Measurements from ENCODE around the gene ORC5. TPM values are rescaled to one million over a fixed set of nuclear protein-coding genes. Genes with fewer than 3 reads are reported as not detected.

The ORC5 gene
- total RNA-seq, 1 donor from 2014 or later: 14.2 TPM

- TF ChIP-seq CTCF (IDR thresholded peaks at IDR 0.05): no peak
- no peak for DNase-seq (ENCODE audit: low spot score)
- peaks cover 1% of the 10 kb centered on the region for H3K36me3 Mint-ChIP-seq (ENCODE audit: low read depth)
- no peak overlapping the region for H3K4me3 Mint-ChIP-seq (ENCODE audit: unreplicated experiment)
- peaks cover 31% of the 10 kb centered on the region for H3K4me1 Mint-ChIP-seq (ENCODE audit: low read depth)
- H3K27me3 Mint-ChIP-seq (ENCODE audit: low read depth): peaks cover 10% of the 10 kb centered on the region
- H3K27ac Mint-ChIP-seq (ENCODE audit: unreplicated experiment): no peak overlapping the region
- H3K9me3 Mint-ChIP-seq (ENCODE audit: low read depth): peaks cover 20% of the 10 kb centered on the region
Measured at GRCh38 chr7:104209063-104209462, 1.2 kb upstream of the ORC5 start.

- TF ChIP-seq CTCF (IDR thresholded peaks at IDR 0.05): no peak
- peak overlapping the region; percentile 93 for H3K4me3 Mint-ChIP-seq (ENCODE audit: unreplicated experiment)
Measured at GRCh38 chr7:104208421-104208780, 588 bp upstream of the ORC5 start.

GRCh38 chr7:104207348-104207730, 474 bp downstream of the ORC5 start:
- Mint-ChIP-seq H3K36me3 (ENCODE audit: low read depth) (peaks cover 11% of the 10 kb centered on the region), H3K27ac (ENCODE audit: unreplicated experiment) (peak overlapping the region; percentile 99)

More at GRCh38 chr7:104208421-104208780, 588 bp upstream of the ORC5 start:
- Mint-ChIP-seq H3K27ac (ENCODE audit: unreplicated experiment) (peak overlapping the region; percentile 99), H3K4me1 (ENCODE audit: low read depth) (peaks cover 31% of the 10 kb centered on the region), H3K9me3 (ENCODE audit: low read depth) (peaks cover 20% of the 10 kb centered on the region), H3K27me3 (ENCODE audit: low read depth) (peaks cover 10% of the 10 kb centered on the region), H3K36me3 (ENCODE audit: low read depth) (peaks cover 5% of the 10 kb centered on the region)
- no peak for DNase-seq (ENCODE audit: low spot score)

GRCh38 chr7:104206841-104207240, 972 bp downstream of the ORC5 start:
- peaks cover 14% of the 10 kb centered on the region for H3K9me3 Mint-ChIP-seq (ENCODE audit: low read depth)
- H3K4me3 Mint-ChIP-seq (ENCODE audit: unreplicated experiment): peak overlapping the region; percentile 93
- peaks cover 5% of the 10 kb centered on the region for H3K27me3 Mint-ChIP-seq (ENCODE audit: low read depth)
- H3K27ac Mint-ChIP-seq (ENCODE audit: unreplicated experiment): peak overlapping the region; percentile 99
- no peak for TF ChIP-seq CTCF (IDR thresholded peaks at IDR 0.05)
- DNase-seq (ENCODE audit: low spot score): no peak
- peaks cover 31% of the 10 kb centered on the region for H3K4me1 Mint-ChIP-seq (ENCODE audit: low read depth)
- peaks cover 13% of the 10 kb centered on the region for H3K36me3 Mint-ChIP-seq (ENCODE audit: low read depth)

More at GRCh38 chr7:104207348-104207730, 474 bp downstream of the ORC5 start:
- no peak for TF ChIP-seq CTCF (IDR thresholded peaks at IDR 0.05)
- Mint-ChIP-seq H3K4me1 (ENCODE audit: low read depth) (peaks cover 31% of the 10 kb centered on the region), H3K4me3 (ENCODE audit: unreplicated experiment) (peak overlapping the region; percentile 93), H3K27me3 (ENCODE audit: low read depth) (peaks cover 5% of the 10 kb centered on the region), H3K9me3 (ENCODE audit: low read depth) (peaks cover 16% of the 10 kb centered on the region)
- DNase-seq (ENCODE audit: low spot score): no peak

GRCh38 chr7:104198673-104199278, 9.0 kb downstream of the ORC5 start:
- H3K27me3 Mint-ChIP-seq (ENCODE audit: low read depth): no peaks in the 10 kb centered on the region
- H3K4me3 Mint-ChIP-seq (ENCODE audit: unreplicated experiment): no peak overlapping the region
- no peaks in the 10 kb centered on the region for H3K4me1 Mint-ChIP-seq (ENCODE audit: low read depth)
- H3K27ac Mint-ChIP-seq (ENCODE audit: unreplicated experiment): no peak overlapping the region
- no peaks in the 10 kb centered on the region for H3K9me3 Mint-ChIP-seq (ENCODE audit: low read depth)
- no peak for TF ChIP-seq CTCF (IDR thresholded peaks at IDR 0.05)
- peaks cover 43% of the 10 kb centered on the region for H3K36me3 Mint-ChIP-seq (ENCODE audit: low read depth)
- no peak for DNase-seq (ENCODE audit: low spot score)
